ENCODE measurements around the gene TTC21A. TPM values are rescaled to one million over a fixed set of nuclear protein-coding genes. Genes with fewer than 3 reads are reported as not detected.
"Not testable (repeated sequence)": the region's sequence is repeated elsewhere in the genome, so short reads cannot be mapped to it uniquely, and the experiment has no call there.

The TTC21A gene
- total RNA-seq, result 2.5 TPM

- DNase-seq, result peak; percentile 87
These were observed at the start of gene TTC21A, which contains the start of gene GORASP1 for GRCh38 chr3:39107388-39108199. TSS of gene TTC21A (plus strand) at chr3:39107680. CDS start at chr3:39107838, 158 bp downstream. TSS of gene GORASP1 (minus strand) at chr3:39107627. CDS start at chr3:39107541, 86 bp downstream.

- not testable (repeated sequence) for DNase-seq
These were observed 46.3 kb upstream of the TTC21A start for GRCh38 chr3:39061228-39061627.

- DNase-seq, result no peak
These were observed 45.3 kb upstream of the TTC21A start for GRCh38 chr3:39062180-39062579.

GRCh38 chr3:39063143-39063542, 44.3 kb upstream of the TTC21A start:
- no peak for DNase-seq

GRCh38 chr3:39064646-39065045, 42.8 kb upstream of the TTC21A start:
- no peak for DNase-seq

- DNase-seq, result no peak
These were observed 42.3 kb upstream of the TTC21A start for GRCh38 chr3:39065197-39065596.

- no peak for DNase-seq
These were observed 40.2 kb upstream of the TTC21A start for GRCh38 chr3:39067286-39067685.

- DNase-seq, result no peak
These were observed 38.9 kb upstream of the TTC21A start for GRCh38 chr3:39068556-39068955.

- no peak for DNase-seq
These were observed 31.6 kb upstream of the TTC21A start for GRCh38 chr3:39075910-39076309.

- no peak for DNase-seq
These were observed 27.9 kb upstream of the TTC21A start for GRCh38 chr3:39079530-39079929.

GRCh38 chr3:39080026-39080425, 27.5 kb upstream of the TTC21A start:
- DNase-seq, result no peak

- DNase-seq, result no peak
These were observed 24.7 kb upstream of the TTC21A start for GRCh38 chr3:39082666-39083313.

- no peak for DNase-seq
These were observed 21.3 kb upstream of the TTC21A start for GRCh38 chr3:39086144-39086543.

GRCh38 chr3:39088456-39088855, 19.0 kb upstream of the TTC21A start:
- no peak for DNase-seq

- DNase-seq, result no peak
These were observed 18.6 kb upstream of the TTC21A start for GRCh38 chr3:39088889-39089288.

- no peak for DNase-seq
These were observed 16.6 kb upstream of the TTC21A start for GRCh38 chr3:39090922-39091321.

- no peak for DNase-seq
These were observed 12.4 kb upstream of the TTC21A start for GRCh38 chr3:39094851-39095677.

GRCh38 chr3:39095778-39096177, 11.7 kb upstream of the TTC21A start:
- no peak for DNase-seq

GRCh38 chr3:39096775-39097174, 10.7 kb upstream of the TTC21A start:
- no peak for DNase-seq

- DNase-seq, result no peak
These were observed 9.6 kb upstream of the TTC21A start for GRCh38 chr3:39097716-39098472.

GRCh38 chr3:39098473-39099000, 8.9 kb upstream of the TTC21A start:
- no peak for DNase-seq

GRCh38 chr3:39099242-39099641, 8.2 kb upstream of the TTC21A start:
- DNase-seq, result no peak

Data from occipital lobe (tissue), 2 donors.